Measurements from ENCODE around the gene RASGRF2. TPM values are rescaled to one million over a fixed set of nuclear protein-coding genes. Genes with fewer than 3 reads are reported as not detected.

The RASGRF2 gene
- total and polyA plus RNA-seq, 2 of the 8 experiments (the other 6 are each of a cell fraction or from before 2014, with no cell fraction given), result 2.6 to 29.5 TPM

GRCh38 chr5:81068063-81068462 lies 107.9 kb downstream of the RASGRF2 start (continued):
- no peak for TF ChIP-seq RNF2 (IDR thresholded peaks at IDR 0.05; ENCODE audit: borderline replicate concordance, low read depth, low read length, missing control alignments, poor library complexity, severe bottlenecking)
- no peak for TF ChIP-seq MAFK (IDR thresholded peaks at IDR 0.05; ENCODE audit: low read depth, low read length)
- no peak for TF ChIP-seq JUN (IDR thresholded peaks at IDR 0.05; ENCODE audit: low read depth, low read length)
- TF ChIP-seq BCL11A (IDR thresholded peaks at IDR 0.05; ENCODE audit: low read depth in 2 of 2, low read length in 2 of 2), result no peak
- no peak for TF ChIP-seq MAX (IDR thresholded peaks at IDR 0.05)
- TF ChIP-seq CHD1 (IDR thresholded peaks at IDR 0.05; ENCODE audit: low read depth, low read length), result no peak
- no peak for TF ChIP-seq NRF1 (IDR thresholded peaks at IDR 0.05; ENCODE audit: low read depth, low read length)
- TF ChIP-seq EZH2 (IDR thresholded peaks at IDR 0.05; ENCODE audit: low read depth, low read length, severe bottlenecking), result no peak
- no peak for TF ChIP-seq TAF7 (optimal IDR thresholded peaks at IDR 0.05; ENCODE audit: borderline replicate concordance, low read depth, low read length)
- TF ChIP-seq GTF2F1 (IDR thresholded peaks at IDR 0.05; ENCODE audit: borderline replicate concordance, low read depth, low read length), result no peak

All from H1 (cell line).